NCI-H2196 treated with DMSO at 0.1 percent for 48 hours (cell line): ENCODE data around the gene SPATA31C2.
"Not testable (repeated sequence)": the region's sequence is repeated elsewhere in the genome, so short reads cannot be mapped to it uniquely, and the experiment has no call there.

ENCODE experiments used
- DNase-seq: peaks from one replicate; lab custom pipeline; 2025; ENCODE audit not compliant: unreplicated experiment; lab: John Stamatoyannopoulos, UW

Gene SPATA31C2

DNA sequence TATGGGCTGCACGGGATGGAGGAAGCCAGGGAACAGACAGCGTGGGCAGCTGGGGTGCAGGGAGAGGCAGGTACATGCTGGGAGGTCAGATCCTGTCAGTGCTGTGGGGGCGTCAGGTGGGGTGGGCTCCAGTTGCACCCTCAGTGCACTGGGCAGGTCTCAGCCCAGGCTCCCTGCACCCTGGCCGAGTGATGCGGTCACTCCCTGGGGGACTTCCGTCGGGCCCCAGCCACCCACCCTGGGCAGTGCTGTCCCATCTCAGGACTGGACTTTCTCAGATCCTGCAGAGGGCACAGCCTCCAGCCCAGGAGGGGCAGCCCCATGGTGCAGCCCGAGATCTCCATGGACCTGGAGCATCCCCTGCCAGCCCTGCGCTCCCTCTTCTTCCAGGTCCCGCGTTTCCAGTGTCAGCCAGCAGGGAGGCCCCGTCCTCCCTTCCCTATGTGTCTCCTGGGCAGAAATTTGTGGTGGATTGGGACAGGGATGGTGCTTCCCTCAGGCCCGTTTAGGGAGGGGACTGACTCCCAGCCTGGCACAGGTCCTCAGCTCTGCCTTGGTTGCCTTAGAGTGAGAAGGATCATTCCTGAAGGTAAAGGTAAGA lies 10.5 kb downstream of the SPATA31C2 start:
- DNase-seq, result not testable (repeated sequence)

DNA sequence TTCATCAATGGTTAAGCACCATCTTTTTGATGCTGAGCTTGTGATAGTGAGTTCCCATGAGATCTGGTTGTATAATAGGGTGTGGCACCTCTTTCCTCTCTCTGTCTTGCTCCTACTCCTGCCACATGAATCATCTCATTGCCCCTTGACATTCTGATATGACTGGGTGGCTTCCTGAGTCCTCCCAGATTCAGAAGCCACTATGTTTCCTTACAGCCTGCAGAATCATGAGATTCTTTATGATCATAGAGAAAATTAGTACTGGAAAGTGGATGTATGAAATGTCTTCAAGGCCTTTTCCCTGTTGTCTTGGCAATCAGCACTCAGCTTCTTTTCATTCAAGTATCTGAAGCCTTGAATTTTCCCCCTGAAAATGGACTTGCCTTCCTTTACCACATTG lies 14.9 kb downstream of the SPATA31C2 start:
- not testable (repeated sequence) for DNase-seq

DNA sequence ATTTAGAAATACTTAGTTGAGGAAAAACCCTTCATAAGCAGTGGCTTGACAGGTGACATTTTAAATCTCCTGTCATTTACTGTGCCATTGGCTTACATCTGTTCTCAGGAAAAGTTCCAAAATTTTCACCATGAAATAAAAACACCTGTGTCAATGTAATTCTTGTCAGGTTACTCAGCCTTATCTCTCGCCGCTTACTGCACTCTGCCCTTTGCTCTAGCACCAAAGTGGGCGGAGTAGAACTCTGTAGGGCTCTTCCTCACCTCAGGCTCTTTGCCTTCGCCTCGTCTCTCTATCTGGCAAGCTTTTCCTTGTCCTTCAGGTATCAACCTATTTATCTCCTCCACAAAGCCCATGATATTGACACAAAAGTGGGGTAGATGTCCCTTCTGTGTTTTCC lies 20.2 kb downstream of the SPATA31C2 start:
- DNase-seq, result not testable (repeated sequence)

DNA sequence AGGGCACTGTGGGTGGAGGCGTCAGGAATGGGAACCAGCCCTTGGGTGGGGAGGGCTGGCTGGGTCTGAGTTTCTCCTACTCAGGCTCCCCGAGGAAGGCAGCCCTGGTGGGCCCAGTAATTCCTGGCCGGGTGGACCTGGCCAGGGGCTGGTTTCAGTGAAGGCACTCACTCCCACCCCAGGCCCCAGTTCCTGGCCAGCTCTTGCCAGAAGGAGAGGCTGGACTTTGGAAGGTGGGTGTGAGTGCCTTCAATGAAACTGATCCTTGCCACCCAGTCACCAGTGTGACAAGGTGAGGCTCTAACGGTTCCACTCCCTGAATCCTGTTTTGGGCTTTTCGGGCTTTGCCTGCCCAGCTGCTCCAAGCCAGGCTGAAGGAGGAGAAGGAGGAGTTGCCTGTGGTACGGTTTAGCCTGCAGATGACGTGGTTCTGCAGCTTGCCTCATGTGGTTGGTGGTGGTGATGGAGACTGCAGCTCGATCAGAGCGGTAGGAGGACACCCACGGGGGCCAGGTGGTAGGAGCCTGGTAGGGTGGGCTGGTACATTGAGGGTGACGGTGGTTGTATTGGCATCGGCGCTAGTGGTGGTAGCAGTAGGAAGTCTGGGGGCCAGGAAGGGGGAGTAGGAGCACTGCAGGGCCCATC lies 23.2 kb downstream of the SPATA31C2 start:
- not testable (repeated sequence) for DNase-seq

DNA sequence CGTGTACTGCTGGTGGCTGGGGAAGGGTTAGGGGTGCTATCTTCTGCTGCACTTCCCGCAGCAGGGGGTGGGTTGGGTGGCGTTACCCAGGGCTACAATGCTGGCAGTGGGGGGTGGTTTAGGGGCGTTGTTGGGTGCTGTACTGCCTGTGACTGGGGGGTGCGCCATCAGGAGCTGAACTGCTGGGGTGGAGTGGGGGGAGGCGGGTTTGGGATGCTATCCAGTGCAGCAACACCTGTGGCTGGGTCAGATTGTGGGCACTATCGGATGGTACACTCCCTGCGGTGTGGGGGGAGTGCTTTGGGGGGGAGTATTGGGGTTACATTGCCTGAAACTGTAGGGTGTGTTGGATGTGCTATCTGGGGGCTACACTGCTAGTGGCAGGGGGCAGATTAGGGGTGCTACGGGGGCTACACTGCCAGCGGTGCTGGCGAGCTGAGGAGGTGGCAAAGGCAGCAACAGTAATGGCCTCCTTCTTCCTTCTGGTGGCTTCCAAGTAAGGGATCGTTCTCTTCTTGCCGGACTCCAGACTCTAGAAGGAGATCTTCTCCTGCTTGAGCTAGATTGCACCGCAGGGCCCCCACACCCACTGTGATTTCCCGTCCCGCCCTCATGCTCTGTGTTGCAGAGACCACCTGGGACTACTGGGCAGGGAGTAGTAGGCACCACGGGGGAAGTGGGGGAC lies 23.9 kb downstream of the SPATA31C2 start:
- not testable (repeated sequence) for DNase-seq

DNA sequence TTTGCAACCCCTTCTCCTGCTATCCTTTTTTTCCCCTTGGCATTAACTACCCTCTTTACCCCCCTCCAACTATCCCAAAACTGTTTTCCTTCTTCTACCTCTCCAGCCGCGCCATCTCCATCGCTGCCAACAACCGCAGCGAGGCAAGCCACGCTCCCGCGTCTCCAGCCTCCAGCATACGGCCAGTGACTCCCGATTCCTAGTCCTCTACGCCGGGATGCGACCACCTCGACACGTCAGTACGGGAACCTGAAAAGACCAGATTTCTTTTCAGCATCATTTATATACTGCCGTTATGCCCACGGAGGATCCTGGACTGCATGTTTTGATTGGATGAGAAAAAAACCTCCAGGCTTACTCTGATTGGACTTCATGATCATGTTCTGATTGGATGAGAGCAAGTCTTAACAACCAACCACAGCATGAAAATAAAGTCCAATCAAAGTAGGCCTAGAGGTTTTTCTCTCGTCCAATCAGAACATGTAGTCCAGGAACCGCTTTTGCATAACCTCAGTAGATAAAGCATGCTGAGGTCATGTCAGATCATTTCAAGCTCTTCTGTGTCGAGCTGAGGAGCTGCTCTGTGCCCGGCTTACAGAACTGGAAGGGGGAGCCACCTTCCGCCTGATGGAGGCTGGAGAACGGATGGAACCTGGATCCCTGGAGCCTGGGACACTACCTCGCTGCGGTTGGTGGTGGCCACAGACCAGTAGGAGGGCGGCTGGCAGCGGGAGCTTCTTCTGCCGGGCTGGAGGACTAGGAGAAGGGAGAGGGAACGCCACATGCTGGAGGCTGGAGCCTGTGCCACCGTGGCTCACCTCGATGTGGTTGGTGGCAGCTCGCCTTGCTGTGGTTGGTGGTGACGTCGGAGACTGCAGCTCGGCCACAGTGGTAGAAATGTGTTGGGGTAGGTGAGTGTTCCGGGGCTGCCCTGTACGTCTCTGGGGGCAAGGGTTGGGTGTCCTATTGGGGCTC lies 24.8 kb downstream of the SPATA31C2 start:
- DNase-seq, result not testable (repeated sequence)

DNA sequence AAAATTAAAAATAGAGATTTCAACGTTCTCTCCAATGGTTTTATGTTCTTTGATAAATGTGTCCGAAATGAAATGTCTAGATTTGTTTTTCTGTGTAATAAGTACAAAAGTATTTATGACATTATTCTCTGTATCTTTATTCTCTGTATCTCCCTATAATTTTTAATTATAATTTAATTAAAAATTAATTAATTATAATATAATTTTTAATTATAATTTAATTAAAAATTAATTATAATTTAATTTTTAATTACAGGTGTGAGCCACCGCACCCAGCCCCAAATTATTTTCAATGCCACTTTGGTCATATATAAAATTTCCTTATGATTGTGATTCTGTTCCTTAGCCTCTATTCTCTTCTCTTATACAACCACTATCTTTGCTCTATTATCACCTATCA lies 28.2 kb downstream of the SPATA31C2 start:
- DNase-seq, result no peak

DNA sequence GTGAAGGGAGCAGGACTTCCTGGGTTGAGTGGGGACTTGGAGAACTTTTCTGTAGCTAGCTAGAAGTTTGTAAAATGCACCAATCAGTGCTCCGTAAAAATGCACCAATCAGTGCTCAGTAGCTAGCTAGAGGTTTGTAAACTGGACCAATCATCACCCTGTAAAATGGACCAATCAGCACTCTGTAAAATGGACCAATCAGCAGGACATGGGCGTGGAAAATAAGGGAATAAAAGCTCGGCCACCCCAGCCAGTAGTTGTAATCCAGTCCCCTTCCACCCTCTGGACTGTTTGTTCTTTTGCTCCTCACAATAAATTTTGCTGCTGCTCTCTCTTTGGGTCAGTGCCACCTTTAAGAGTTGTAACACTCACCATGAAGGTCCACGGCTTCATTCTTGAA lies 29.5 kb downstream of the SPATA31C2 start:
- no peak for DNase-seq

DNA sequence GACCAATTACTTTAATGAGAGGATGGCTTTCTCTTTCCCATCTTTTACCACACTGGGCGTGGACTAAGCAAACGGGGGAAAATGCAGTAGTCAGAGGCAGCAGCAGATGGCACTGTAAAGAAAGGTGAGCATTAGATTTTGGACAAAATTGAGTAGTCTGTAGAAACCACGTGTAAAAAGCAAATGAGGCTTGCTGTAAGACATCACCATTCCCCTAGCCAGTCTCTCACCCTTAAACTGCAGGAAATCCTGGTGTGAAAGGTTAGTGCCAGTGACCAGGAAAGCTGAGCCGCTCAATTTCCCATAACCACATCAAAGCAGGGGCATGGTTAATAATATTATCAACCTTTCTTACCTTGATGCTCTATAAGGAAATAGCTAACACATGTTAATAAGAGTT lies 31.8 kb downstream of the SPATA31C2 start:
- no peak for DNase-seq

DNA sequence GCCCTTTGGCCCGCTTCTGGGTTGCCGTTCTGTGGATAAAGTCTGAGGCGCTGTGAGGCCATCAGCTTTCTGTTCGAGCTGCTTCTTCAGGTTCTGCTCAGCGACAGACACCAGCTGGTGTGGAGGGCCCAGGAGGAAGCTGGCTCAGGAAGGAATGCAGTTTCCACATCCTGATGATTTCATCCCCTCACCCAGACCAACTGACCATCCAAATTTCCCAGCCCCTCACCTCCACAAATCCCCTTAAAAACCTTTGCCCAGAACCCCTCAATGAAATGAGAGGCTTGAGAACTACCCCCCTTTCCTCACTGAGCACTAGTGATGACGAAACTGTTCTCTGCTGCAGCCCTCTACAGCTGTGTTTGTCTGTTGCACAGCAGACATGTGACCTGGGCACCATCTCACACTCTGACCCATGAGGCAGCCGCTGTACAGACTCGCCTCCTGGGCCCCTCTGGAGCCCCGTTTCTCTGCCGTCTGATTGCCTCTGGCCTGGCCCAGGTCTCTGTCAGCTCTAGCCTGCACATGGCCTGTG lies 45.4 kb downstream of the SPATA31C2 start:
- no peak for DNase-seq

DNA sequence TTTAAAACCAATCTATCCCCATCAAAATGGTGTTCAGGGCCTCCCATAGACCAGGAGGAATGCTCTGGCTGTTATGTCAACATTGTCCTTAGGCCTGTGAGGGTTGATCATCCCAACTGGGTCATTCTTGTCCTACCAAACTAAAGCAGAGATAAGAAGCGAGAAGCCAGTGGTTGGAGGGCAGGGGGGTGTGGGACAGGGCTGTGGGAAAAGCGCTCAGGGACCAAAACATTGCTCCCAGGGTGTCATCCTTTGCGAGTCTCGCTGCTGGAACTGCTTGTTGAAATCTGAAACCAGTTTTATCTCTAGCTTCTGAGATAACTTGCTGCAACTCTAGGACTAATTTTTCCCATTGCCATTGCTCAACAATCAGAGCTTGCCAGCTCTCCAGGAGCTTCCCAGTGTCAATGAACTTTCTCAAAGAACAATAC lies 48.1 kb downstream of the SPATA31C2 start:
- no peak for DNase-seq

DNA sequence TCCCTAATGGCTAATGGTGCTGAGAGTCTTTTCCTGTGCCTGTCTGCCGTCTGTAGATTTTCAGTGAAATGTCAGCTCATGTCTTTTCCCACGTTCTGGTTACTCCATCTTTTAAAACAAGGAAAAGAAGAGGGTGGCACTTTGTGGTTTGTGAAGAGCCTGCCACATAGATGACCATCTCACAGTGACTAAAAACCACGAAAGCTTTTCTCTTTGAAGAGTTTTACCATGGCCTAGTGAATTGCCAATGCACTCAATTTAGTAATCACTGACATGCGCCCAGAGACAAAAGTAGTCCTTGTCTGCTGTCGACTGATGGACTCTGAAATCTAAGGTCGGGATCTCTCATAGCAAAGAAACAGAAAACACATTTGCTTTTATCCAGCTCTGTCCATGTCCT lies 50.4 kb downstream of the SPATA31C2 start:
- DNase-seq, result no peak

DNA sequence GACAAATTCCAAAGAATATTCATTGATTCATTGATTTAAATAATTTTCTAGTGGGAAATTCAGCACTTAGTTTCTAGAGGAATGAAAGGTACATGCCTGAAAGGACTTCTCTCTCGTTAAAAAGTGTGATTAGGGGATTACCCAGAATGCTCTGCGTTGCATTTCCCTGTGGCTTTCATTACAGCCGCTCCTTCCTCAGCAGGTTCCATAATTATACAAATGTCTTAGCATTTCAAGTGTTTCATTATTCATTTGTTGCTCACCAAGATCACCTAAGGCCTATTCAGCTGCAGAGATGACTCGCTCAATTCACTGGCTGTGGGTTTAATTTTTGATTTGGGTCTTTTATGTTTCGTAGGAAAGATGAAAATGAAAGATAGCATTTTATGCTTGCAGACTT lies 52.8 kb downstream of the SPATA31C2 start:
- DNase-seq, result no peak

DNA sequence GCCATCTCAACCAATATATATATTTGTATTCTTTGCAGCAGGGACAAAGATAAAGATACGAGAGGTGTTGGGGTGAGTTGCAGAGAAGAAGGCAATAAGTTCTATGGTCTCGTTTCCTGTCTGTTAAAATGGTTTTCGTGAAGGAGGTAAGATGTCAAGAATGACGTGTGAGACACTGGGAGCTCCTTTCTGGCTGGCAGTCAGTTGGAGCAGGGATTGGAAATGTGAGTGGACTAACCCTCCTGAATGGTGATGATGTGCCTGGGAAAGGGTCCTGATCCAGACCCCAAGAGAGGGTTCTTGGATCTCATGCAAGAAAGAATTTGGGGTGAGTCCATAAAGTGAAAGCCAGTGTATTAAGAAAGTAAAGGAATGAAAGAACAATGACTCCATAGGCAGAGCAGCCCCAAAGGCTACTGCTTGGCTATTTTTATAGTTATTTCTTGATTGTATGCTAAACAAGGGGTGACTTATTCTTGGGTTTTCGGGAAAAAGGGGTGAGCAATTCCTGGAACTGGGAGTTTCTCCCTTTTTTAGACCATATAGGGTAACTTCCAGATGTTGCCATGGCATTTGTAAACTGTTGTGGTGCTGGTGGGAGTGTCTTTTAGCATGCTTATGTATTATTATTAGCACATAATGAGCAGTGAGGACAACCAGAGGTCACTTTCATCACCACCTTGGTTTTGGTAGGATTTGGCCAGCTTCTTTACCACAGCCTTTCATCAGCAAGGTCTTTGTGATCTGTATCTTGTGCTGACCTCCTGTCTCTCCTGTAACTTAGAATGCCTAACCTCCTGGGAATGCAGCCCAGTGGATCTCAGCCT lies 53.7 kb downstream of the SPATA31C2 start:
- DNase-seq, result no peak
